ENCODE measurements around the gene NRG3.

NRG3 gene

DNA sequence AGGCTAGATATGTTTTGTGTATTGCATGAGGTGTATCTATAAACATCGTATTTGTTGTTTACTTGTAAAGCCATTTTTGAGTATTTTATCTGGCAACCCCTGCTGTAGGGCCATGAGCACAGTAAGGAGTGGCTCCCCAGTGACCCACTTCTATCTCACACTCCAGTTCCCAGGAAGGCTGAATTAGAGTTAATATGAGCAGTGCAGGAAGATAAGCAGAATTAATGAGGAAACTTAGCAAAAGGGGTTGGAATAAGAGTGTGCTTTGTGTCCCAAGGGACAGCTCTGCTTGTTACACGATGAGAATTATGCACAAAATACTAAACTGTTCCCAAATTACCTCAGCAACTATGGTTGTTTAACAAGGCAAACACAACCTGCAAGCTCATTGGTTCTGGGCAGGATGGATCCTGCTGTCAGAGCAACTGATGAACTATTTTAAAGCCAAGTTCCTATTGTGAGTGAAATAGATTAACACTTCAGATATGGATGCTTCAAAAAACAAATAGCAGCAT, 1005.8 kb downstream of the NRG3 start:
- DNase-seq (ENCODE audit: insufficient read length, low spot score): no peak
- no peak for FAIRE-seq
- TF ChIP-seq SPI1 (IDR thresholded peaks at IDR 0.05; ENCODE audit: low read depth, low read length) (no peak), TAF1 (IDR thresholded peaks at IDR 0.05; ENCODE audit: low read depth, low read length) (no peak), POLR2AphosphoS5 (IDR thresholded peaks at IDR 0.05; ENCODE audit: low read depth, low read length) (no peak), POU2F2 (IDR thresholded peaks at IDR 0.05; ENCODE audit: low read depth, low read length) (no peak), POLR2A (IDR thresholded peaks at IDR 0.05; ENCODE audit: low read depth, low read length) (no peak), PAX5 (IDR thresholded peaks at IDR 0.05; ENCODE audit: insufficient read depth, low read length, severe bottlenecking) (no peak)

DNA sequence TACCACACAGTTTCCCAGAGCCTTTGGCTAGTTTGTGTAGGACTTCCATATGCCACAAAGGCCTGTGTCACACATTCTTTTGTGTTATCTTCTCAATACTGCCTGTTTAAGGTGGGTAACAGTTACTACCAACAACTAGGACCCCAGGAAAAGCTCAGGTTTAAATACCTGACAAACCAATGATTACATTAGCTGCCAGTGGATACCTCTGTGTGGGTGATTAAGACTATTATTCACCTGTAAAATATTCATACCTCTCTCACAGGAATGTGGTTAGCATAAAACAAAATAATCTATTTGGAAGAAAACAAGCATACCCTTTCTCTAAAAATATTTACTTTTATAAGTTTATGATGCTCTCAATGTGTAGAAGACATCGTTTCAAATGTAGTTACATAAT, 1007.7 kb downstream of the NRG3 start:
- TF ChIP-seq POLR2AphosphoS5 (IDR thresholded peaks at IDR 0.05; ENCODE audit: low read depth, low read length) (no peak), SPI1 (IDR thresholded peaks at IDR 0.05; ENCODE audit: low read depth, low read length) (no peak), PAX5 (IDR thresholded peaks at IDR 0.05; ENCODE audit: insufficient read depth, low read length, severe bottlenecking) (no peak), POU2F2 (IDR thresholded peaks at IDR 0.05; ENCODE audit: low read depth, low read length) (no peak), POLR2A (IDR thresholded peaks at IDR 0.05; ENCODE audit: low read depth, low read length) (no peak), TAF1 (IDR thresholded peaks at IDR 0.05; ENCODE audit: low read depth, low read length) (no peak)
- FAIRE-seq (no peak), DNase-seq (ENCODE audit: insufficient read length, low spot score) (no peak)

DNA sequence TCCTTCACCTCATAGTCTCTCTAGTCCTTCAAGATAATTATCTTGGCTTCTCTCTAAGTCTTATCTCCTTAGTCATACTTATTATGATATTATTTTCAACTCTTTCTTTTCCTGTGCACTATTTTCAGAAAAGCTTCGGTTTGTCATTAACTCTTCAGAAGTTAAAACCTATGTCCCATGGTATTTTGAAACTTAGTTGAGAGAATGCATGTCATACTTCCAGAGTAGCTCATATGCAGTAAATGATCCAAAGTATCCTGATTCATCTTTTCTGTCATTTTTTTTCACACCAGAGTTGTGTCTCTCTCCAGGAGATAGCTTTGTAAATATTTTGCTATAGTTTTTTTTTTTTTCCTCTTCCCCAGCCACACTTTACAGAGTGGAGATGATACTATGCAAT, 1008.6 kb downstream of the NRG3 start:
- DNase-seq (ENCODE audit: insufficient read length, low spot score) (no peak), FAIRE-seq (no peak)
- no peak for TF ChIP-seq POLR2A (IDR thresholded peaks at IDR 0.05; ENCODE audit: low read depth, low read length)
- TF ChIP-seq TAF1 (IDR thresholded peaks at IDR 0.05; ENCODE audit: low read depth, low read length): no peak
- no peak for TF ChIP-seq POU2F2 (IDR thresholded peaks at IDR 0.05; ENCODE audit: low read depth, low read length)
- no peak for TF ChIP-seq SPI1 (IDR thresholded peaks at IDR 0.05; ENCODE audit: low read depth, low read length)
- no peak for TF ChIP-seq POLR2AphosphoS5 (IDR thresholded peaks at IDR 0.05; ENCODE audit: low read depth, low read length)
- TF ChIP-seq PAX5 (IDR thresholded peaks at IDR 0.05; ENCODE audit: insufficient read depth, low read length, severe bottlenecking): no peak

DNA sequence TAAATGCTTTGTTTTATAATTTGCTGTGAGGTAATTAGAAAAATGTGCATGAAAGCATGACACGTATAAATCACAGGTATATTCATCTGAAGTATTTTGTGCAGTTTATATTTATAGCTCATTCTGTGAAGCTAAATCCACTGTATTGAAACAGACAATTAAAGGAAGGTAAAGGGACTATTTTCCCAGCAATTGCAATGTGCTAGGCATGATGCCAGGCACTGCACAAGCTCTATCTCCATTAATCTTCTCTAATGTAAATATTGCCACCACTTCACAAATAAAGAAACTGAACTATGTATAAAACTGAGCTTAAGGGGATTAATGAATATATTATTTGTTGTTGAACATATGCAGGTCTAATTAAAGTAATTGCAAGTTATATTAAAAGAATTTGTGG, 1012.5 kb downstream of the NRG3 start:
- no peak for DNase-seq (ENCODE audit: insufficient read length, low spot score)

DNA sequence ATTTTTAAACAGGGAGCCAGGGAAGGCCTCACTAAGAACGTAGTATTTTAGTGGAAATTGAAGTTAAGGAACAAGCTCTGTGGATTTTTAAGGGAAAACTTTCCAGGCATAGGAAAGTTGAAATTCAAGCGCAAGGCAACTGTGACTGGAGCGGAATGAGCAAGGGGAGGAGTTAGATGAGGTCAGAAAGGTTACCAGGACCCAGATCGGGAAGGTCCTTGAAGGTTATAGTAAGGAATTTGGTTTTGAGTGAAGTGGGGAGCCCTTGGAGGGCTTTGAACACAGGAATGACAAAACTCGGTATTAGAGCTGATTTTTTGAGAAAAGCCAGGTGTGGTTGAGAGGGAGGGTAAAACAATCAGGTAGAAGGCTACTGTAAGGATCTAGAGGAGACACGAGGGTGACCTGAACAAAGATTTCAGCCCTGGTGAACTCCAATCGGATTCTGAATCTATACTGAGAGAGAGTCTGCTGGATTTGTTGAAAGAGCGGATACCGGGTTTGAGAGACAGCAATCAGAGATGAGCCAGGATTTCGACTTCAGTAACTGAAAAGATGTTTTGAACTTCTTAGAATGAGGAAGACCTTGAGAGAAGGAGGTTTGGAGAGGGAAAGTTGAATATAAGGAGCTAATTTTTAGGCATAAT, 1013.9 kb downstream of the NRG3 start:
- no peak for TF ChIP-seq TAF1 (IDR thresholded peaks at IDR 0.05; ENCODE audit: low read depth, low read length)
- no peak for TF ChIP-seq POLR2AphosphoS5 (IDR thresholded peaks at IDR 0.05; ENCODE audit: low read depth, low read length)
- TF ChIP-seq POLR2A (IDR thresholded peaks at IDR 0.05; ENCODE audit: low read depth, low read length): no peak
- TF ChIP-seq POU2F2 (IDR thresholded peaks at IDR 0.05; ENCODE audit: low read depth, low read length): no peak
- no peak for TF ChIP-seq PAX5 (IDR thresholded peaks at IDR 0.05; ENCODE audit: insufficient read depth, low read length, severe bottlenecking)
- no peak for TF ChIP-seq SPI1 (IDR thresholded peaks at IDR 0.05; ENCODE audit: low read depth, low read length)
- no peak for DNase-seq (ENCODE audit: insufficient read length, low spot score)
- no peak for FAIRE-seq

More for the DNA sequence above, 1012.5 kb downstream of the NRG3 start:
- TF ChIP-seq POLR2AphosphoS5 (IDR thresholded peaks at IDR 0.05; ENCODE audit: low read depth, low read length): no peak
- TF ChIP-seq POU2F2 (IDR thresholded peaks at IDR 0.05; ENCODE audit: low read depth, low read length): no peak
- TF ChIP-seq POLR2A (IDR thresholded peaks at IDR 0.05; ENCODE audit: low read depth, low read length): no peak
- TF ChIP-seq PAX5 (IDR thresholded peaks at IDR 0.05; ENCODE audit: insufficient read depth, low read length, severe bottlenecking): no peak
- TF ChIP-seq SPI1 (IDR thresholded peaks at IDR 0.05; ENCODE audit: low read depth, low read length): no peak
- TF ChIP-seq TAF1 (IDR thresholded peaks at IDR 0.05; ENCODE audit: low read depth, low read length): no peak
- no peak for FAIRE-seq

DNA sequence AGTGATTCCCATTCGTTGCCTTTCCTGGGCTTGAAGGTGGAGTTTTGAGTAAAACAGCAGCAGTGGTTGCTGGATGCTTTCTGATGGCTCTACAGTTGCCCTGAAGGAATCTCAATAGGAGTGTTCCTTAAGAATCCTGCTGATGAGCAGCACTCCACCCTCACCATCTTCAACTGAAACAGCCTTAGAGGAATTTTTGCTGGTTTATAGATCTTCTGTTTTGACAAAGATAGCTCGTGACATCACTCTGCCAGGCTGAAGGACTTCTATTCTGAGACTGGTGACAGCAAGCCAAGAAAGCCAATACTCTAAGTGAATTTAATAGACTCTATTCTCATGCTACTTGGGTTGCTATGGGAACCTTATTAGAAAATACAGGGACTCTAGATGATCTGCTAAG, 1014.7 kb downstream of the NRG3 start:
- FAIRE-seq (no peak), DNase-seq (ENCODE audit: insufficient read length, low spot score) (no peak)
- TF ChIP-seq PAX5 (IDR thresholded peaks at IDR 0.05; ENCODE audit: insufficient read depth, low read length, severe bottlenecking): no peak
- no peak for TF ChIP-seq POLR2A (IDR thresholded peaks at IDR 0.05; ENCODE audit: low read depth, low read length)
- TF ChIP-seq POLR2AphosphoS5 (IDR thresholded peaks at IDR 0.05; ENCODE audit: low read depth, low read length): no peak
- TF ChIP-seq SPI1 (IDR thresholded peaks at IDR 0.05; ENCODE audit: low read depth, low read length): no peak
- TF ChIP-seq TAF1 (IDR thresholded peaks at IDR 0.05; ENCODE audit: low read depth, low read length): no peak
- TF ChIP-seq POU2F2 (IDR thresholded peaks at IDR 0.05; ENCODE audit: low read depth, low read length): no peak

DNA sequence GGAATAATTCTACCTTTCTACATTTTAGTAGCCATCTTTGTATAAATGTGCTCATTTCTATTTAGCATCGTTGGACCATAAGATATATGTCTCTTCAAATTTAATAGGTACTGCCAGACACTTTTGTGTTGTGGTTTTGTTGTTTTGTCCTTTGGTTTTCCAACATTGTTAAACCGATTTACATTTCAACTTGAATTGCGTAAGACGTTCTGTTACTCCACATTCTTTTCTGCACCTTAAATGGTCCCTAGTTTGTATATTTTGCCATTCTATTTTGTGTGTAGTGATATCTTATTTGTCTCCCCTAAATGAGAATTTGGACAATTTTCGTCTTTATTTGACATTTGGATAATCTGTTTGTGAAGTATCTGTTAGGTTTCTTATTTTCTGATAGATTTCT, 1015.6 kb downstream of the NRG3 start:
- FAIRE-seq (no peak), DNase-seq (ENCODE audit: insufficient read length, low spot score) (no peak)
- TF ChIP-seq SPI1 (IDR thresholded peaks at IDR 0.05; ENCODE audit: low read depth, low read length) (no peak), POLR2AphosphoS5 (IDR thresholded peaks at IDR 0.05; ENCODE audit: low read depth, low read length) (no peak), POLR2A (IDR thresholded peaks at IDR 0.05; ENCODE audit: low read depth, low read length) (no peak)

DNA sequence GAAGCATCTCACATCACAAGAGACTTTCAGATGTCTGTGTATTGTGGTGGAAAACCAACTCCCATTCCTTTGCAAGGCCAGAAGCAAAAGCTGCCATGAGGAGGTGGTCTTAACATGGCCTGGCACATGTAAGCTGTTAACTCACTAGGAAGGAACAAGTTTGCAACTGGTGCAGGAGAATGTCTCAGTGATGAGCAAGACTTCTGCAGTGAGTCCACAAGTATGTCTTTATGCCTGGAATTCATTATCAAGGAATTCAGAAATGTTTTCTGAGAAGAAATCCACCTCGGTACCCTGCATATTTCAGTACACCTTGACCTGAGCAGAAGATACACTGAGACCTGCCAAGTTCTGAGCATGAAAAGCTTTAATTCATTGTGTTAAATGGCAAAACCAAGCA, 1033.1 kb downstream of the NRG3 start:
- FAIRE-seq (no peak), DNase-seq (ENCODE audit: insufficient read length, low spot score) (no peak)
- TF ChIP-seq PAX5 (IDR thresholded peaks at IDR 0.05; ENCODE audit: insufficient read depth, low read length, severe bottlenecking): no peak
- TF ChIP-seq TAF1 (IDR thresholded peaks at IDR 0.05; ENCODE audit: low read depth, low read length): no peak
- TF ChIP-seq SPI1 (IDR thresholded peaks at IDR 0.05; ENCODE audit: low read depth, low read length): no peak
- TF ChIP-seq POU2F2 (IDR thresholded peaks at IDR 0.05; ENCODE audit: low read depth, low read length): no peak
- no peak for TF ChIP-seq POLR2A (IDR thresholded peaks at IDR 0.05; ENCODE audit: low read depth, low read length)
- no peak for TF ChIP-seq POLR2AphosphoS5 (IDR thresholded peaks at IDR 0.05; ENCODE audit: low read depth, low read length)

DNA sequence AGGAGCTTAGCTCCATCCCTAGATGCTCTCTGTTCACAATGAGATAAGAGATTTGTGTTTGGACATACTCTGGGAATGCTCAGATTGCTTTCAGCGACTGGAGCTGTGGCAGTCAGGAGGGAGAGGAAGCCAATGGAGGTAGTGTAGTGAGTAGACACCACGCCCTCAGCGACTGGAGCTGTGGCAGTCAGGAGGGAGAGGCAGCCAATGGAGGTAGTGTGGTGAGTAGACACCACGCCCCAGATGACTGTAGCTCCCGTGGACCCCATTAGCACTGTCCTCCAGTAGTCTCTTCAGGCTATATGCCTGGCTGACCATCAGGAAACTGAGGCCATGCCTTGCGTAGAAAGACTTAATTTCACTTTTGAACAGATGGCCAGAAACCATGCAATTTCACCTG, 1033.8 kb downstream of the NRG3 start:
- no peak for TF ChIP-seq POLR2A (IDR thresholded peaks at IDR 0.05; ENCODE audit: low read depth, low read length)
- TF ChIP-seq POLR2AphosphoS5 (IDR thresholded peaks at IDR 0.05; ENCODE audit: low read depth, low read length): no peak
- no peak for DNase-seq (ENCODE audit: insufficient read length, low spot score)

DNA sequence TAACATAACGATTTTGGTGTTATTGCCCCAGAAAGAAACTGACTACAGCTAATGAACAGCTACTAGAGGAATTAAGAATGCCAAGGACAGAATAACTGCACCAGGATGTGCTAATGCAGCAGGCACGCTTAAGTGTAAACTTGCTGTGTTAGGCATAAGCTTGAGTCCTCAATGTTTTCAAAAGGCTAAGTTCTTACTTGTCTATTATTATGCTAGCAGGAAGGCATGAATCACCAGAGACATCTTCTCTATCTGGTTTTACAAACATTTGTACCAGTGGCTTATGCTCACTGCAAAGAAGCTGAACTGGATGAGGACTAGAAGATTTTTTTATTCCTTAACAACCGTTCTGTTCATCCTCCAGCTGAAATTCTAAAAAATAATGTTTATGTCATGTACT, 1035.3 kb downstream of the NRG3 start:
- no peak for FAIRE-seq
- DNase-seq (ENCODE audit: insufficient read length, low spot score): no peak
- no peak for TF ChIP-seq SPI1 (IDR thresholded peaks at IDR 0.05; ENCODE audit: low read depth, low read length)
- TF ChIP-seq TAF1 (IDR thresholded peaks at IDR 0.05; ENCODE audit: low read depth, low read length): no peak
- no peak for TF ChIP-seq POLR2AphosphoS5 (IDR thresholded peaks at IDR 0.05; ENCODE audit: low read depth, low read length)

More for the DNA sequence above, 1033.8 kb downstream of the NRG3 start:
- no peak for FAIRE-seq

Data from GM12891 (cell line).